HepG2 (cell line): ENCODE results near the gene SSBP2. TPM values are rescaled to one million over a fixed set of nuclear protein-coding genes. Genes with fewer than 3 reads are reported as not detected.

Experiments used
- ATAC-seq: fragments of 200-7000 bp; cut with Tn5 transposase; 3 replicates; pipeline ENCODE4 v1.9.1; 2020; ENCODE audit warnings: mild to moderate bottlenecking, moderate library complexity
- BruUV-seq: library from RNA; stranded (reverse); fragments of 400-500 nt; replicated peaks from 2 replicates; lab custom pipeline; 2021; lab: Mats Ljungman, UMichigan
- CTCF ChIA-PET: fragments of 300-600 bp; formaldehyde crosslinking; extraction: SDS; loops from one replicate; lab custom pipeline; 2021; ENCODE audit warnings: low total read pairs, inconsistent platforms, low intra/inter-chr PET ratio; lab: Yijun Ruan, JAX
- POLR2A ChIA-PET: fragments of 350-600 bp; sonication (Branson Sonifier 250); formaldehyde crosslinking; loops from one replicate; lab custom pipeline; 2020; ENCODE audit warnings: antibody characterized with exemption, inconsistent platforms; lab: Yijun Ruan, JAX
- DNase-seq: peaks from one replicate; pipeline ENCODE4 v3.0.0-alpha.2; 2015; ENCODE audit warnings: low spot score
- FAIRE-seq: peaks from 3 replicates; lab custom pipeline; 2011; peaks lifted over from hg19 to GRCh38; lab: Jason Lieb, UNC
- H2AFZ ChIP-seq: one replicate; pipeline ENCODE4 v1.6.1; 2011; ENCODE audit warnings: low read length, inconsistent platforms
- H3K27ac ChIP-seq: fragments of 300-600 bp; 3 replicates; pipeline ENCODE4 v1.8.0; 2011; ENCODE audit warnings: mixed run types, mild to moderate bottlenecking, mixed read lengths, low read length, inconsistent platforms; ENCODE audit not compliant: insufficient read depth; ENCODE audit errors: extremely low read length
- H3K27me3 ChIP-seq, 2 experiments: fragments of 200-600 bp in 1 of 2; 2 replicates in 1 of 2; 3 replicates in 1 of 2; pipeline versions ENCODE4 v1.6.0 to v1.8.0; 2011; ENCODE audit warnings: low read length in 2 of 2, mild to moderate bottlenecking in 2 of 2, moderate library complexity in 2 of 2, inconsistent platforms in 1 of 2; ENCODE audit not compliant: insufficient read depth in 2 of 2, control insufficient read depth in 1 of 2
- H3K36me3 ChIP-seq, 2 experiments: fragments of 200-600 bp in 1 of 2; replicated peaks in 1 of 2; 2 replicates in 1 of 2; 3 replicates in 1 of 2; pipeline versions ENCODE4 v1.5.1 to v1.8.0; 2011; ENCODE audit warnings: low read length in 2 of 2, inconsistent platforms in 1 of 2; ENCODE audit not compliant: insufficient read depth in 2 of 2, control insufficient read depth in 1 of 2
- H3K4me1 ChIP-seq: 2 replicates; pipeline ENCODE4 v1.5.1; 2012; ENCODE audit warnings: low read length, inconsistent platforms; ENCODE audit not compliant: insufficient read depth
- H3K4me2 ChIP-seq: 2 replicates; pipeline ENCODE4 v1.6.0; 2011; ENCODE audit warnings: low read depth, low read length, inconsistent platforms
- H3K4me3 ChIP-seq, 3 experiments: fragments of 200-600 bp in 1 of 3; sonication (generic), shearing (Covaris generic) in 1 of 3; replicated peaks in 1 of 3; 2 replicates each; pipeline ENCODE4 v1.5.1; 2011 to 2016; ENCODE audit warnings: low read length in 3 of 3, inconsistent platforms in 2 of 3, low read depth in 2 of 3, mild to moderate bottlenecking in 2 of 3, control low read depth in 1 of 3, mixed read lengths in 1 of 3; ENCODE audit not compliant: insufficient read depth in 1 of 3
- H3K79me2 ChIP-seq: one replicate; pipeline ENCODE4 v1.6.1; 2011; ENCODE audit warnings: low read length, inconsistent platforms; ENCODE audit not compliant: insufficient read depth
- H3K9ac ChIP-seq: 2 replicates; pipeline ENCODE4 v1.6.0; 2011; ENCODE audit warnings: mild to moderate bottlenecking, low read depth, low read length, inconsistent platforms; ENCODE audit not compliant: insufficient read depth
- H3K9me3 ChIP-seq: 2 replicates; pipeline ENCODE4 v1.5.1; 2012; ENCODE audit warnings: mild to moderate bottlenecking, low read length
- H4K20me1 ChIP-seq: 2 replicates; pipeline ENCODE4 v1.6.0; 2011; ENCODE audit warnings: inconsistent platforms, mild to moderate bottlenecking, low read length, moderate library complexity; ENCODE audit not compliant: insufficient read depth
- GPN1 ChIP-seq: sonication (generic); formaldehyde crosslinking; IDR thresholded peaks from 2 replicates; pipeline ENCODE4 v1.5.1; 2020; ENCODE audit warnings: missing genetic modification reagents, borderline replicate concordance
- HMG20B ChIP-seq: conservative IDR thresholded peaks from 2 replicates; pipeline ENCODE4 v1.6.1; 2016; ENCODE audit warnings: missing genetic modification reagents, missing compliant biosample characterization
- RCOR2 ChIP-seq: IDR thresholded peaks from 2 replicates; pipeline ENCODE4 v1.6.1; 2016; ENCODE audit warnings: missing biosample characterization, missing genetic modification reagents
- TAF15 ChIP-seq: fragments of 200-400 bp; formaldehyde crosslinking; IDR thresholded peaks from one replicate; pipeline ENCODE4 v1.6.1; 2018; ENCODE audit warnings: mild to moderate bottlenecking, low read depth, low read length; ENCODE audit not compliant: poor library complexity, severe bottlenecking
- ZFP36L2 ChIP-seq: sonication (generic); formaldehyde crosslinking; IDR thresholded peaks from 2 replicates; pipeline ENCODE4 v1.4.0; 2020; ENCODE audit warnings: missing genetic modification reagents
- ZFYVE20 ChIP-seq: sonication (generic); formaldehyde crosslinking; IDR thresholded peaks from 2 replicates; pipeline ENCODE4 v1.8.0; 2023; ENCODE audit warnings: low read depth, mild to moderate bottlenecking, moderate library complexity, missing genetic modification reagents, borderline replicate concordance
- ZNF143 ChIP-seq: sonication (generic); formaldehyde crosslinking; IDR thresholded peaks from 2 replicates; pipeline ENCODE4 v1.4.0; 2020; ENCODE audit warnings: missing genetic modification reagents
- ZNF367 ChIP-seq: sonication (generic); formaldehyde crosslinking; IDR thresholded peaks from 2 replicates; pipeline ENCODE4 v1.4.0; 2020; ENCODE audit warnings: missing genetic modification reagents, borderline replicate concordance
- ZNF543 ChIP-seq: sonication (generic); formaldehyde crosslinking; IDR thresholded peaks from 2 replicates; pipeline ENCODE4 v1.4.0; 2020; ENCODE audit warnings: mild to moderate bottlenecking, missing genetic modification reagents
- ZNF777 ChIP-seq: sonication (generic); formaldehyde crosslinking; IDR thresholded peaks from 2 replicates; pipeline ENCODE4 v1.4.0; 2020; ENCODE audit warnings: missing genetic modification reagents
- WGBS: methylation state at CpG from one replicate; pipeline ENCODE4 v1.1.6; 2017; ENCODE audit warnings: low lambda C conversion rate; 5-methylcytosine and 5-hydroxymethylcytosine counted together
- in situ Hi-C: cut with HindIII; loops from 2 replicates; pipeline ENCODE4 v1.10.0; 2017; ENCODE audit warnings: low pct_unique_long_range_greater_than_20kb; ENCODE audit not compliant: extremely low pct_ligation_motif_present
- intact Hi-C: fragments of 100-400 bp; cut with micrococcal nuclease; formaldehyde crosslinking; loops from one replicate; pipeline ENCODE4 v1.10.0; 2022; ENCODE audit not compliant: unreplicated experiment
- polyA plus RNA-seq, 8 experiments: library from polyadenylated mRNA; depleted of rRNA in 3 of 8; stranded (reverse) in 7 of 8; unstranded in 1 of 8; fragments of >200 nt; fragmentation: Illumina TruSeq in 4 of 8; extraction: Trizol in 4 of 8; gene quantifications; 2 replicates each; pipeline versions ENCODE4 v1.2.1 to v1.2.3, GENCODE V29; 2011 to 2016; ENCODE audit warnings: low read depth in 4 of 8, missing spikeins in 1 of 8, mixed read lengths in 1 of 8; ENCODE audit not compliant: insufficient read depth in 1 of 8
- total RNA-seq, 5 experiments: library from RNA; depleted of rRNA; stranded (reverse); fragments of >200 nt; fragmentation: Illumina TruSeq; extraction: Trizol; gene quantifications; 2 replicates each; pipeline ENCODE4 v1.2.3, GENCODE V29; 2016; ENCODE audit warnings: low read depth in 1 of 5
- TF ChIP-seq, protein P1 (sequence below): sonication (generic); formaldehyde crosslinking; IDR thresholded peaks from one replicate; pipeline ENCODE4 v1.5.1; 2020; ENCODE audit warnings: mild to moderate bottlenecking, missing genetic modification reagents; ENCODE audit errors: not compliant biosample characterization
- TF ChIP-seq, protein P2 (sequence below), 2 experiments: sonication (generic) in 1 of 2; formaldehyde crosslinking in 1 of 2; IDR thresholded peaks; 2 replicates each; pipeline versions ENCODE4 v1.5.1 to v1.6.1; 2011 to 2020; ENCODE audit warnings: borderline replicate concordance in 1 of 2, low read depth in 1 of 2, low read length in 1 of 2, mild to moderate bottlenecking in 1 of 2, missing genetic modification reagents in 1 of 2, moderate library complexity in 1 of 2

The SSBP2 gene
- total and polyA plus RNA-seq, 2 of the 13 experiments (the other 11 are each of a cell fraction or from before 2014, with no cell fraction given): 0.16 TPM; not detected in 1

GRCh38 chr5:81545911-81546310 lies 205.0 kb downstream of the SSBP2 start (continued):
- TF ChIP-seq, protein P1, sequence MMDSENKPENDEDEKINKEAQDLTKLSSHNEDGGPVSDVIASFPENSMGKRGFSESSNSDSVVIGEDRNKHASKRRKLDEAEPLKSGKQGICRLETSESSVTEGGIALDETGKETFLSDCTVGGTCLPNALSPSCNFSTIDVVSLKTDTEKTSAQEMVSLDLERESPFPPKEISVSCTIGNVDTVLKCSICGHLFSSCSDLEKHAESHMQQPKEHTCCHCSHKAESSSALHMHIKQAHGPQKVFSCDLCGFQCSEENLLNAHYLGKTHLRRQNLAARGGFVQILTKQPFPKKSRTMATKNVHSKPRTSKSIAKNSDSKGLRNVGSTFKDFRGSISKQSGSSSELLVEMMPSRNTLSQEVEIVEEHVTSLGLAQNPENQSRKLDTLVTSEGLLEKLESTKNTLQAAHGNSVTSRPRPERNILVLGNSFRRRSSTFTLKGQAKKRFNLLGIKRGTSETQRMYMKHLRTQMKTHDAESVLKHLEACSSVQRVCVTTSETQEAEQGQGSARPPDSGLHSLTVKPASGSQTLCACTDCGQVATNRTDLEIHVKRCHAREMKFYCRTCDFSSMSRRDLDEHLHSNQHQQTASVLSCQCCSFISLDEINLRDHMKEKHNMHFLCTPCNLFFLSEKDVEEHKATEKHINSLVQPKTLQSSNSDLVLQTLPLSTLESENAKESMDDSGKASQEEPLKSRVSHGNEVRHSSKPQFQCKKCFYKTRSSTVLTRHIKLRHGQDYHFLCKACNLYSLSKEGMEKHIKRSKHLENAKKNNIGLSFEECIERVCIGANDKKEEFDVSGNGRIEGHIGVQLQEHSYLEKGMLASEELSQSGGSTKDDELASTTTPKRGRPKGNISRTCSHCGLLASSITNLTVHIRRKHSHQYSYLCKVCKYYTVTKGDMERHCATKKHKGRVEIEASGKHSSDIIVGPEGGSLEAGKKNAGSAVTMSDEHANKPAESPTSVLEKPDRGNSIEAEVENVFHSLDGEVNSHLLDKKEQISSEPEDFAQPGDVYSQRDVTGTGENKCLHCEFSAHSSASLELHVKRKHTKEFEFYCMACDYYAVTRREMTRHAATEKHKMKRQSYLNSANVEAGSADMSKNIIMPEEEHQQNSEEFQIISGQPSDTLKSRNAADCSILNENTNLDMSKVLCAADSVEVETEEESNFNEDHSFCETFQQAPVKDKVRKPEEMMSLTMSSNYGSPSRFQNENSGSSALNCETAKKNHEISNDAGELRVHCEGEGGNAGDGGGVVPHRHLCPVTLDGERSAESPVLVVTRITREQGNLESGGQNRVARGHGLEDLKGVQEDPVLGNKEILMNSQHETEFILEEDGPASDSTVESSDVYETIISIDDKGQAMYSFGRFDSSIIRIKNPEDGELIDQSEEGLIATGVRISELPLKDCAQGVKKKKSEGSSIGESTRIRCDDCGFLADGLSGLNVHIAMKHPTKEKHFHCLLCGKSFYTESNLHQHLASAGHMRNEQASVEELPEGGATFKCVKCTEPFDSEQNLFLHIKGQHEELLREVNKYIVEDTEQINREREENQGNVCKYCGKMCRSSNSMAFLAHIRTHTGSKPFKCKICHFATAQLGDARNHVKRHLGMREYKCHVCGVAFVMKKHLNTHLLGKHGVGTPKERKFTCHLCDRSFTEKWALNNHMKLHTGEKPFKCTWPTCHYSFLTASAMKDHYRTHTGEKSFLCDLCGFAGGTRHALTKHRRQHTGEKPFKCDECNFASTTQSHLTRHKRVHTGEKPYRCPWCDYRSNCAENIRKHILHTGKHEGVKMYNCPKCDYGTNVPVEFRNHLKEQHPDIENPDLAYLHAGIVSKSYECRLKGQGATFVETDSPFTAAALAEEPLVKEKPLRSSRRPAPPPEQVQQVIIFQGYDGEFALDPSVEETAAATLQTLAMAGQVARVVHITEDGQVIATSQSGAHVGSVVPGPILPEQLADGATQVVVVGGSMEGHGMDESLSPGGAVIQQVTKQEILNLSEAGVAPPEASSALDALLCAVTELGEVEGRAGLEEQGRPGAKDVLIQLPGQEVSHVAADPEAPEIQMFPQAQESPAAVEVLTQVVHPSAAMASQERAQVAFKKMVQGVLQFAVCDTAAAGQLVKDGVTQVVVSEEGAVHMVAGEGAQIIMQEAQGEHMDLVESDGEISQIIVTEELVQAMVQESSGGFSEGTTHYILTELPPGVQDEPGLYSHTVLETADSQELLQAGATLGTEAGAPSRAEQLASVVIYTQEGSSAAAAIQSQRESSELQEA (CRISPR knock-in tag): no peak
- TF ChIP-seq GPN1 (CRISPR knock-in tag): no peak
- TF ChIP-seq ZNF367: no peak

GRCh38 chr5:81544351-81545018 lies 206.4 kb downstream of the SSBP2 start:
- ATAC-seq (no peak), DNase-seq (no peak), FAIRE-seq (no peak)
- POLR2A ChIA-PET: no interaction called here
- Histone ChIP-seq H3K27ac (no peak overlapping the region), H4K20me1 (no peaks in the 10 kb centered on the region), H3K4me3 (no peak overlapping the region), H2AFZ (no peak overlapping the region), H3K9ac (no peak overlapping the region), H3K9me3 (no peaks in the 10 kb centered on the region), H3K79me2 (no peaks in the 10 kb centered on the region), H3K4me1 (no peaks in the 10 kb centered on the region), H3K27me3 (no peaks in the 10 kb centered on the region), H3K4me2 (no peak overlapping the region), H3K36me3 (no peaks in the 10 kb centered on the region)
- in situ Hi-C loops: no loop called here
- 4% methylated on average over 1 of the region's 1 CpG for WGBS
- intact Hi-C loops: no loop called here
- CTCF ChIA-PET: no interaction called here
- no TSS peak for BruUV-seq
- TF ChIP-seq RCOR2 (CRISPR knock-in tag): no peak
- no peak for TF ChIP-seq ZFP36L2 (CRISPR knock-in tag)
- TF ChIP-seq ZNF777 (CRISPR knock-in tag): no peak
- TF ChIP-seq, protein P2, sequence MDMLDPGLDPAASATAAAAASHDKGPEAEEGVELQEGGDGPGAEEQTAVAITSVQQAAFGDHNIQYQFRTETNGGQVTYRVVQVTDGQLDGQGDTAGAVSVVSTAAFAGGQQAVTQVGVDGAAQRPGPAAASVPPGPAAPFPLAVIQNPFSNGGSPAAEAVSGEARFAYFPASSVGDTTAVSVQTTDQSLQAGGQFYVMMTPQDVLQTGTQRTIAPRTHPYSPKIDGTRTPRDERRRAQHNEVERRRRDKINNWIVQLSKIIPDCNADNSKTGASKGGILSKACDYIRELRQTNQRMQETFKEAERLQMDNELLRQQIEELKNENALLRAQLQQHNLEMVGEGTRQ (IDR thresholded peaks at IDR 0.05; ENCODE audit: low read depth, low read length): no peak
- TF ChIP-seq, protein P2 (CRISPR knock-in tag; IDR thresholded peaks at IDR 0.05; ENCODE audit: borderline replicate concordance): peak; percentile 63; the same call in 1 of the 2 replicates
- no peak for TF ChIP-seq ZNF543 (CRISPR knock-in tag)
- TF ChIP-seq ZFYVE20 (CRISPR knock-in tag): no peak
- peak; percentile 78 for TF ChIP-seq ZNF143 (CRISPR knock-in tag)
- no peak for TF ChIP-seq TAF15
- no peak for TF ChIP-seq HMG20B (CRISPR knock-in tag)
